ENCODE results near the gene HCRT. TPM values are rescaled to one million over a fixed set of nuclear protein-coding genes. Genes with fewer than 3 reads are reported as not detected.
"Not testable (repeated sequence)": the region's sequence is repeated elsewhere in the genome, so short reads cannot be mapped to it uniquely, and the experiment has no call there.

HCRT gene
- total RNA-seq, 3 donors from 2014 or later, result not detected

- no peaks in the 10 kb centered on the region for H3K9me3 ChIP-seq
- no peaks in the 10 kb centered on the region for H3K4me1 ChIP-seq (ENCODE audit: low read depth)
- no peak for DNase-seq
- intact Hi-C loops (cut with DNase I, micrococcal nuclease), result no loop called here
- TF ChIP-seq, protein P1, sequence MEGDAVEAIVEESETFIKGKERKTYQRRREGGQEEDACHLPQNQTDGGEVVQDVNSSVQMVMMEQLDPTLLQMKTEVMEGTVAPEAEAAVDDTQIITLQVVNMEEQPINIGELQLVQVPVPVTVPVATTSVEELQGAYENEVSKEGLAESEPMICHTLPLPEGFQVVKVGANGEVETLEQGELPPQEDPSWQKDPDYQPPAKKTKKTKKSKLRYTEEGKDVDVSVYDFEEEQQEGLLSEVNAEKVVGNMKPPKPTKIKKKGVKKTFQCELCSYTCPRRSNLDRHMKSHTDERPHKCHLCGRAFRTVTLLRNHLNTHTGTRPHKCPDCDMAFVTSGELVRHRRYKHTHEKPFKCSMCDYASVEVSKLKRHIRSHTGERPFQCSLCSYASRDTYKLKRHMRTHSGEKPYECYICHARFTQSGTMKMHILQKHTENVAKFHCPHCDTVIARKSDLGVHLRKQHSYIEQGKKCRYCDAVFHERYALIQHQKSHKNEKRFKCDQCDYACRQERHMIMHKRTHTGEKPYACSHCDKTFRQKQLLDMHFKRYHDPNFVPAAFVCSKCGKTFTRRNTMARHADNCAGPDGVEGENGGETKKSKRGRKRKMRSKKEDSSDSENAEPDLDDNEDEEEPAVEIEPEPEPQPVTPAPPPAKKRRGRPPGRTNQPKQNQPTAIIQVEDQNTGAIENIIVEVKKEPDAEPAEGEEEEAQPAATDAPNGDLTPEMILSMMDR (IDR thresholded peaks at IDR 0.05), result no peak
- H3K4me3 ChIP-seq, result no peak overlapping the region
- no peak for ATAC-seq
- no peaks in the 10 kb centered on the region for H3K36me3 ChIP-seq (ENCODE audit: low read depth)
These were observed 40.4 kb upstream of the HCRT start for GRCh38 chr17:42225646-42226045.

- intact Hi-C loops (cut with DNase I, micrococcal nuclease), result no loop called here
- no peak overlapping the region for H3K4me3 ChIP-seq
- ATAC-seq (no peak), DNase-seq (no peak)
- TF ChIP-seq, protein P1 (IDR thresholded peaks at IDR 0.05), result no peak
- no peaks in the 10 kb centered on the region for H3K4me1 ChIP-seq (ENCODE audit: low read depth)
- H3K9me3 ChIP-seq, result no peaks in the 10 kb centered on the region
- H3K36me3 ChIP-seq (ENCODE audit: low read depth), result no peaks in the 10 kb centered on the region
These were observed 39.4 kb upstream of the HCRT start for GRCh38 chr17:42224651-42225050.

DNA sequence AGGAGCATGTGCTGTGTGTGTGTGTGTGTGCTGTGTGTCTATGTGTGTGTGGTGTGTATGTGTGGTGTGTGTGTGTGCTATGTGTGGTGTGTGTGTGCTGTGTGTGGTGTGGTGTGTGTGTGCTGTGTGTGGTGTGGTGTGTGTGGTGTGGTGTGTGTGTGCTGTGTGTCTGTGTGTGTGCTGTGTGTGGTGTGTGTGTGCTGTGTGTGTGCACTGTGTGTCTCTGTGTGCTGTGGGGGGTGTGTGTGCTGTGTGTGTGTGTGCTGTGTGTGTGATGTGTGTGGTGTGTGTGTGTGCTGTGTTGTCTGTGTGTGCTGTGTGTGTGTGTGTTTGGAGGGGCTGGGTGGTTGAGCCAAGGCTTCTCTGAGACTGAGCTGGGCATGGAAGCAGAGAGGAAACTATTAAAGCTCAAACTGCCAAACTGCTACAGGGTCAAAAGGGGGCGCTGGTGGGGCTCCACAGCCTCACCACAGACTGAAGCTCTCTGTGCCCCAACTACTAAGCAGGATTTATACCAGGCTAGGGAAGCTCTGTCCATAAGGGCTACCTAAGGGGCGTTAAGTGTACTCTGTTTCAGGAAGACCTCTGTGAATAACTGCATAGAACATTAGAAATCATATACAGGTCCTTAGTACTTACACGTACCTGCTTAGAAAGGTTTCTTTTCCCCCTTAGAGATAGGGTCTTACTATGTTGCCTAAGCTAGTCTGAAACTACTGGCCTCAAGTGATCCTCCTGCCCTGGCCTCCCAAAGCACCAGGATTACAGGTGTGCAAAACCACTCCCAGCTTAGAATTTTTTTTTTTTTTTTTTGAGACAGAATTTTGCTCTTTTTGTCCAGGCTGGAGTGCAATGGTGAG lies 36.9 kb upstream of the HCRT start:
- TF ChIP-seq, protein P1 (IDR thresholded peaks at IDR 0.05), result peak; percentile 35
- ATAC-seq (peak; percentile 85), DNase-seq (peak in 1 of 3 donors; percentile 34)
- intact Hi-C loops (cut with DNase I, micrococcal nuclease), result no loop called here
- Histone ChIP-seq H3K4me3 (no peak overlapping the region), H3K4me1 (ENCODE audit: low read depth) (no peaks in the 10 kb centered on the region), H3K9me3 (no peaks in the 10 kb centered on the region), H3K36me3 (ENCODE audit: low read depth) (no peaks in the 10 kb centered on the region)

DNA sequence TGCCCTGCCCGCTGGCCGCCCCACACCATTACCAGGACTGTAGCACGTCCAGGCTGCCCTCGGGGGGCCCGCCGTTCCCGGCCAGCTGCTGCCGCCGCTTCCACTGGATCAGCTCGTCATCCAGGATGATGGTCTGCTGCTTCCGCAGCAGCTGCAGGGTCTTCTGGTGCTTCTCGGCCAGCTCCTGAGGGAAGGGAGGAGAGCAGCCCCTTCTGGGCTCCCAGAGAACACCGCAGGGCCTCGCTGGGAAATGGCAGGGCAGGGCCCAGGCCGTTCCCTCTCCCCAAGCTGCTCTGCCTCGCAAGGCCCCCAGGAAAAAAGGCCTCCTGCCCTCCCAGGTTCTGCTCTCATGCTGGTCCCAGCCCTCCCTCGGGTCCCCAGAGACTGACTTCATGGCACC lies 34.0 kb upstream of the HCRT start:
- intact Hi-C loops (cut with DNase I, micrococcal nuclease); H3K4me1 ChIP-seq (ENCODE audit: low read depth); H3K36me3 ChIP-seq (ENCODE audit: low read depth); ATAC-seq; H3K4me3 ChIP-seq; DNase-seq; H3K9me3 ChIP-seq: not testable (repeated sequence)

DNA sequence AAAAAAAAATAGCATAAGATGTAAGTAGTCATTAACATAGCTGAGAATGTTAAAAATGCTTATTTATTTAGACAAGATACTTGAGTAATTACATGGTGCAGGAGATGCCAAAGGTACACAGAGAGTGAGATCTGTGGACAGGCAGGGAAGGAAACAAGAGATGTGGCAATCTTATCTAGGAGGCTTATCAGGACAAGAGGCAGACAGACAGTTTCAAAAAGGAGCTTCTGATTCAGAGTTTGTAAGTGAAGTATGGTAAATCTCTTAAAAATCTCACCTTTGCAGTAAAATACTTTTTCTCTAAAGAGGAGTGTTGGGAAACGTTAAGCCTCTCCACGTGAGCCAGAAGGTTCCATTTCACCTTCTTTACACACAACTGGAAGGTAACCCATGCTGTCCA lies 28.9 kb upstream of the HCRT start:
- H3K4me3 ChIP-seq, result no peak overlapping the region
- DNase-seq (no peak), ATAC-seq (no peak)
- H3K4me1 ChIP-seq (ENCODE audit: low read depth), result no peaks in the 10 kb centered on the region
- TF ChIP-seq, protein P1 (IDR thresholded peaks at IDR 0.05), result no peak
- no peaks in the 10 kb centered on the region for H3K36me3 ChIP-seq (ENCODE audit: low read depth)
- intact Hi-C loops (cut with DNase I, micrococcal nuclease), result no loop called here
- H3K9me3 ChIP-seq, result no peaks in the 10 kb centered on the region

DNA sequence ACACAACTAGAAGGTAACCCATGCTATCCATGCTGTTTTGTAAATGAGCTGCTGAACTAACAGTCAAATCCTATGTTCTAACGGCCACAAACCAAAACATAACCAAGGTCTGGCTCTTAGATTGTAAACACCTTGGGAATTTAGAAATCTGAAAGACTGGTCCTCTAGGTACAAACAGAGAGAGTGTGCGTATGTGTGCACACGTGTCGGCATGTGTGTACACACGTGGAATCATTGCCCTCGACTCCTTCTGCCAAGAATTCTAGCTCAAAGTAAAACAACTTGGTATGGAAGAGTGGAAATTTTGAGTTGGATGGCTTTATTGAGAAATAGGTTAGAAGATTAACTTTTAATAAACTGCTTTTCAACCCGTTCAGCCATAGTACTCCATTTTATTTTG lies 27.1 kb upstream of the HCRT start:
- no peaks in the 10 kb centered on the region for H3K4me1 ChIP-seq (ENCODE audit: low read depth)
- ATAC-seq (no peak), DNase-seq (no peak)
- intact Hi-C loops (cut with DNase I, micrococcal nuclease), result no loop called here
- no peak overlapping the region for H3K4me3 ChIP-seq
- TF ChIP-seq, protein P1 (IDR thresholded peaks at IDR 0.05), result no peak
- H3K9me3 ChIP-seq, result no peaks in the 10 kb centered on the region
- no peaks in the 10 kb centered on the region for H3K36me3 ChIP-seq (ENCODE audit: low read depth)

GRCh38 chr17:42211921-42212341 lies 26.7 kb upstream of the HCRT start:
- intact Hi-C loops (cut with DNase I, micrococcal nuclease); H3K36me3 ChIP-seq (ENCODE audit: low read depth); H3K4me3 ChIP-seq; H3K4me1 ChIP-seq (ENCODE audit: low read depth); H3K9me3 ChIP-seq: not testable (repeated sequence)
- ATAC-seq (peak; percentile 48), DNase-seq (peak in 2 of 3 donors; percentile 37 to 45)
